D721Med (cell line): Measurements from ENCODE around the gene SEMA7A.

Source experiments
- DNase-seq: peaks from one replicate; pipeline ENCODE4 v3.0.0; 2011; ENCODE audit warnings: low spot score; ENCODE audit not compliant: insufficient read length
- FAIRE-seq: peaks from 2 replicates; lab custom pipeline; 2011; peaks lifted over from hg19 to GRCh38; lab: Jason Lieb, UNC
- TF ChIP-seq, protein P1 (sequence below): IDR thresholded peaks from 2 replicates; pipeline ENCODE4 v1.5.1; 2012; ENCODE audit warnings: mild to moderate bottlenecking, control low read depth; ENCODE audit not compliant: insufficient read depth; ENCODE audit errors: missing control alignments

SEMA7A gene

DNA sequence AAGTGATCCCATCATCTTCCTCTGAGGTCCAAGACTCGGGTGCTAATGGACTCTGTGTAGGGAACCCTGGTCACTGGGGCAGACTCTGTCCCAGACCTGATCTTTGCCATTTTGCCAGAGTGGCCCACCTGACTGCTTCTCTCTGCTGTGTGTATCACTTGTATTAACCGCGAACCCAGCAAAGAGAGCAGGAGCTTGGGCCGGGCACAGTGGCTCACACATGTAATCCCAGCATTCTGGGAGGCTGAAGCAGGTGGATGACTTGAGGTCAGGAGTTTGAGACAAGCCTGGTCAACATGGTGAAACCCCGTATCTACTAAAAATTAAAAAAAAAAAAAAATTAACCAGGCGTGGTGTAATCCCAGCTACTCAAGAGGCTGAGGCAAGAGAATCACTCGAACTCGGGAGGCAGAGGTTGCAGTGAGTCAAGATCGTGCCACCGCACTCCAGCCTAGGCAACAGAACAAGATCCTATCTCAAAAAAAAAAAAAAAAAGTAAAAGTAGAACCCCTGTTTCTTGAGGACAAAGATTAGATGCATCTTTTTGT lies 33.4 kb downstream of the SEMA7A start:
- TF ChIP-seq, protein P1, sequence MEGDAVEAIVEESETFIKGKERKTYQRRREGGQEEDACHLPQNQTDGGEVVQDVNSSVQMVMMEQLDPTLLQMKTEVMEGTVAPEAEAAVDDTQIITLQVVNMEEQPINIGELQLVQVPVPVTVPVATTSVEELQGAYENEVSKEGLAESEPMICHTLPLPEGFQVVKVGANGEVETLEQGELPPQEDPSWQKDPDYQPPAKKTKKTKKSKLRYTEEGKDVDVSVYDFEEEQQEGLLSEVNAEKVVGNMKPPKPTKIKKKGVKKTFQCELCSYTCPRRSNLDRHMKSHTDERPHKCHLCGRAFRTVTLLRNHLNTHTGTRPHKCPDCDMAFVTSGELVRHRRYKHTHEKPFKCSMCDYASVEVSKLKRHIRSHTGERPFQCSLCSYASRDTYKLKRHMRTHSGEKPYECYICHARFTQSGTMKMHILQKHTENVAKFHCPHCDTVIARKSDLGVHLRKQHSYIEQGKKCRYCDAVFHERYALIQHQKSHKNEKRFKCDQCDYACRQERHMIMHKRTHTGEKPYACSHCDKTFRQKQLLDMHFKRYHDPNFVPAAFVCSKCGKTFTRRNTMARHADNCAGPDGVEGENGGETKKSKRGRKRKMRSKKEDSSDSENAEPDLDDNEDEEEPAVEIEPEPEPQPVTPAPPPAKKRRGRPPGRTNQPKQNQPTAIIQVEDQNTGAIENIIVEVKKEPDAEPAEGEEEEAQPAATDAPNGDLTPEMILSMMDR, result no peak
- no peak for FAIRE-seq
- no peak for DNase-seq

DNA sequence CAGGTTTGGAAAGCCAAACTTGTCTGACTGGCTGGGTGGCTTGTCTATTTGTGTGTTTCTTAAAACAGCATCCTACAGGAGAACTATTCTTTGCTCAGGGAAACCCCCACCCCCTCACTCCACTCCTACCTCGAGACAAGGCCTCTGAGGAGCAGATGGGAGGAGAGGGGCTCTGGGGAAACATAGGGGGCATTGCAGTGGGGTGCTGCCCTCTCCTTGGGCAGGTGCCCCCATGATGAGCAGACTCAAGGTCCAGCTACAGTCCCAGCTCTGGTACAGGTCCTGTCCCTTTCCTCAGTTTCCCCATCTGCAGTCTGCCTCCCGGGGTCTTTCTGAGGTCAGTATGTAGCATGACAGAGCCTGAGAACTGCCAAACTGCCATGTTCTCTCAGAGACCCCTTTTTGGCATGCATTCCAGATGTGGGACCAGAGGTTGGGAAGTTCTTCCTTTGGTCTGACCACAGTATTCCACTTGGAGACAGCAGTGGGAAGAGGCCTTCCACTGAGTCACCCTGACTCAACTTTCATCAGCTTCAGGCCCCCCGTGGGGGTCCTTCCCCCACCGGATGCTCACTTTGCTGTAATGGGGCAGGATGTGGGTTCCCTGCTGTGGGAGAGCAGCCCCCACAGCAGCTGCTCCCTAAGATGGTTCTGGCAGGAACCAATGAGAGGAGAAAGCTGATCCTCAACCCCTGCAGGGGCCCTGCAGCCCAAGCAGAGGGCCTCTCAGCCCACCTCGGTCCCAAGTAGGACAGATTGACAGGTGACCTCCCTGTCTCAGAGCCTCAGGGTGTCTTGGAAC lies 34.0 kb downstream of the SEMA7A start:
- FAIRE-seq, result no peak
- TF ChIP-seq, protein P1, result no peak
- no peak for DNase-seq

DNA sequence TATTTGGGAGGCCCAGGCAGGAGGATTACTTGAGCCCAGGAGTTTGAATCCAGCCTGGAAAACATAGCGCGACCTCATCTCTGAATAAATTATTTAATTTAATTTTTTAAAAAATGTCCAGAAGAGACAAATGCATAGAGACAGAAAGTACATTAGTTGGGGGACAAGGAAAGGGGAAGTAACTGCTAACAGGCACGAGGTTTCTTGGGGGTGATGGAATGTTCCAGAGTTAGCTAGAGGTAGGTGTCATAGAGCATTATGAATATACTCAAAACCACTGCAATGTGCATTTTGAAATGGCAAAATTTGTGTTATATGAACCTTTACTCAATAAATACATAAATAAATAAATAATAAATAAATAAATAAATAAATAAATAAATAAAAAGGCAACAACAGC lies 34.7 kb downstream of the SEMA7A start:
- DNase-seq (no peak), FAIRE-seq (no peak)
- TF ChIP-seq, protein P1, result no peak

- TF ChIP-seq, protein P1, result no peak
- DNase-seq (no peak), FAIRE-seq (no peak)
Observed at GRCh38 chr15:74398183-74398582, 35.6 kb downstream of the SEMA7A start.

- no peak for FAIRE-seq
Observed at GRCh38 chr15:74397239-74398068, 36.3 kb downstream of the SEMA7A start.

GRCh38 chr15:74396445-74397238 lies 37.1 kb downstream of the SEMA7A start:
- DNase-seq (no peak), FAIRE-seq (no peak)
- TF ChIP-seq, protein P1, result no peak

More at GRCh38 chr15:74397239-74398068, 36.3 kb downstream of the SEMA7A start:
- TF ChIP-seq, protein P1, result no peak
- DNase-seq, result no peak
